Neuronal stem cell (in vitro differentiated cells): Measurements from ENCODE around the gene SMAD1.

ENCODE experiments used
- DNase-seq: peaks from one replicate; pipeline ENCODE4 v3.0.0-alpha.2; 2013; ENCODE audit warnings: low spot score
- H2AFZ ChIP-seq: one replicate; pipeline ENCODE4 v1.6.1; 2013; ENCODE audit warnings: mild to moderate bottlenecking, low read length, inconsistent platforms
- H2AK5ac ChIP-seq: 2 replicates; pipeline ENCODE4 v1.6.1; 2013; ENCODE audit warnings: low read depth, mild to moderate bottlenecking, inconsistent platforms, low read length, moderate library complexity, mixed read lengths
- H2BK120ac ChIP-seq: 2 replicates; pipeline ENCODE4 v1.6.1; 2013; ENCODE audit warnings: low read depth, mild to moderate bottlenecking, inconsistent platforms, low read length, moderate library complexity, mixed read lengths
- H2BK12ac ChIP-seq: one replicate; pipeline ENCODE4 v1.6.1; 2013; ENCODE audit warnings: low read length, inconsistent platforms
- H2BK15ac ChIP-seq: 2 replicates; pipeline ENCODE4 v1.6.1; 2013; ENCODE audit warnings: mild to moderate bottlenecking, low read length, inconsistent platforms, mixed read lengths
- H2BK5ac ChIP-seq: one replicate; pipeline ENCODE4 v1.6.1; 2013; ENCODE audit warnings: inconsistent platforms, mild to moderate bottlenecking, low read length, moderate library complexity
- H3K14ac ChIP-seq: one replicate; pipeline ENCODE4 v1.6.1; 2013; ENCODE audit warnings: low read length, inconsistent platforms
- H3K18ac ChIP-seq: 2 replicates; pipeline ENCODE4 v1.6.1; 2013; ENCODE audit warnings: low read length, inconsistent platforms
- H3K23ac ChIP-seq: 2 replicates; pipeline ENCODE4 v1.6.1; 2013; ENCODE audit warnings: low read depth, mild to moderate bottlenecking, mixed read lengths, low read length, inconsistent platforms; ENCODE audit not compliant: poor library complexity
- H3K27ac ChIP-seq: replicated peaks from 3 replicates; pipeline ENCODE4 v1.5.1; 2013; ENCODE audit warnings: low read length, inconsistent platforms
- H3K27me3 ChIP-seq, 3 experiments: 2 replicates each; pipeline ENCODE4 v1.6.1; 2013; ENCODE audit warnings: low read length in 3 of 3, mild to moderate bottlenecking in 2 of 3, inconsistent platforms in 1 of 3, low read depth in 1 of 3, mixed read lengths in 1 of 3, moderate library complexity in 1 of 3; ENCODE audit not compliant: control insufficient read depth in 3 of 3, insufficient read depth in 3 of 3
- H3K36me3 ChIP-seq, 2 donors: replicated peaks in 1 of 2; 2 replicates each; pipeline ENCODE4 v1.6.1; 2013; ENCODE audit warnings: low read length in 2 of 2; ENCODE audit not compliant: control insufficient read depth in 2 of 2, insufficient read depth in 2 of 2
- H3K4ac ChIP-seq: 2 replicates; pipeline ENCODE4 v1.6.1; 2013; ENCODE audit warnings: inconsistent platforms, mild to moderate bottlenecking, low read length, moderate library complexity
- H3K4me1 ChIP-seq, 2 donors: 1 replicate in 1 of 2; 2 replicates in 1 of 2; pipeline ENCODE4 v1.6.1; 2013; ENCODE audit warnings: low read length in 2 of 2, low read depth in 1 of 2; ENCODE audit not compliant: control insufficient read depth in 2 of 2, insufficient read depth in 1 of 2
- H3K4me2 ChIP-seq: one replicate; pipeline ENCODE4 v1.6.1; 2013; ENCODE audit warnings: mild to moderate bottlenecking, low read length, inconsistent platforms; ENCODE audit not compliant: insufficient read depth, poor library complexity, severe bottlenecking
- H3K4me3 ChIP-seq, 2 donors: 2 replicates each; pipeline ENCODE4 v1.5.1; 2013; ENCODE audit warnings: low read length in 2 of 2, mild to moderate bottlenecking in 2 of 2, inconsistent platforms in 1 of 2, moderate library complexity in 1 of 2
- H3K79me1 ChIP-seq: one replicate; pipeline ENCODE4 v1.6.1; 2013; ENCODE audit warnings: low read depth, mild to moderate bottlenecking, inconsistent platforms, low read length, moderate library complexity
- H3K9ac ChIP-seq: one replicate; pipeline ENCODE4 v1.6.1; 2013; ENCODE audit warnings: mild to moderate bottlenecking, low read depth, low read length, inconsistent platforms; ENCODE audit not compliant: poor library complexity
- H3K9me3 ChIP-seq, 2 donors: replicated peaks in 1 of 2; 2 replicates each; pipeline versions ENCODE3 to v1.6.1; 2013; ENCODE audit warnings: low read length in 2 of 2, mild to moderate bottlenecking in 2 of 2, inconsistent platforms in 1 of 2, low read depth in 1 of 2, mixed read lengths in 1 of 2, moderate library complexity in 1 of 2; ENCODE audit not compliant: control insufficient read depth in 2 of 2, insufficient read depth in 1 of 2
- H4K8ac ChIP-seq: one replicate; pipeline ENCODE4 v1.6.1; 2013; ENCODE audit warnings: low read depth, mild to moderate bottlenecking, inconsistent platforms, low read length, moderate library complexity
- H4K91ac ChIP-seq: one replicate; pipeline ENCODE4 v1.6.1; 2013; ENCODE audit warnings: low read length, low read depth, mild to moderate bottlenecking, inconsistent platforms; ENCODE audit not compliant: poor library complexity
- WGBS, 2 donors: extraction: QIAGEN DNeasy Blood & Tissue Kit; methylation state at CpG; one replicate each; pipeline ENCODE4 v1.1.7; 2013; ENCODE audit warnings: missing lambda C conversion rate in 2 of 2, mixed read lengths in 1 of 2; ENCODE audit not compliant: insufficient read length in 2 of 2, insufficient replicate concordance in 1 of 2; ENCODE audit errors: extremely low coverage in 2 of 2; 5-methylcytosine and 5-hydroxymethylcytosine counted together

The SMAD1 gene

GRCh38 chr4:145554691-145555090 is 73.0 kb downstream of the SMAD1 start:
- Histone ChIP-seq H3K27me3 (no peaks in the 10 kb centered on the region), H3K27ac (no peak overlapping the region)

DNA sequence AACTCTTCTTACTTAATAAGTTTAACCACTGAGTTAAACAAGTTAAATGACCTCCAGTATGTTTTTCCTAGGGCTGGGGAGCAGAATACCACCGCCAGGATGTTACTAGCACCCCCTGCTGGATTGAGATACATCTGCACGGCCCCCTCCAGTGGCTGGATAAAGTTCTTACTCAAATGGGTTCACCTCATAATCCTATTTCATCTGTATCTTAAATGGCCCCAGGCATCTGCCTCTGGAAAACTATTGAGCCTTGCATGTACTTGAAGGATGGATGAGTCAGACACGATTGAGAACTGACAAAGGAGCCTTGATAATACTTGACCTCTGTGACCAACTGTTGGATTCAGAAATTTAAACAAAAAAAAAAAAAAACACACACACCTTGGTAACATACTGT is 76.1 kb downstream of the SMAD1 start:
- H3K9me3 ChIP-seq: peaks cover 0 to 36% of the 10 kb centered on the region in 2 donors
- no peak overlapping the region for H2AK5ac ChIP-seq
- no peak overlapping the region for H3K27ac ChIP-seq
- no peak overlapping the region for H2AFZ ChIP-seq
- no peak overlapping the region for H3K9ac ChIP-seq
- H3K4me1 ChIP-seq: no peaks in the 10 kb centered on the region
- H3K23ac ChIP-seq: no peak overlapping the region
- no peak overlapping the region for H2BK5ac ChIP-seq
- WGBS, 2 donors: no CpG with 5 or more reads among the region's 3 CpGs
- H4K8ac ChIP-seq: no peak overlapping the region
- no peak overlapping the region for H4K91ac ChIP-seq
- H3K18ac ChIP-seq: no peak overlapping the region
- H2BK120ac ChIP-seq: no peak overlapping the region
- DNase-seq: peak; percentile 30
- H3K14ac ChIP-seq: no peak overlapping the region
- no peak overlapping the region for H3K4ac ChIP-seq
- no peak overlapping the region for H2BK12ac ChIP-seq
- no peak overlapping the region for H2BK15ac ChIP-seq
- no peak overlapping the region for H3K4me3 ChIP-seq
- no peaks in the 10 kb centered on the region for H3K27me3 ChIP-seq
- H3K36me3 ChIP-seq: peaks cover 11 to 86% of the 10 kb centered on the region in 2 donors
- H3K79me1 ChIP-seq: no peaks in the 10 kb centered on the region
- no peak overlapping the region for H3K4me2 ChIP-seq

More at GRCh38 chr4:145554691-145555090, 73.0 kb downstream of the SMAD1 start:
- Histone ChIP-seq H3K4me1 (no peaks in the 10 kb centered on the region), H3K9ac (no peak overlapping the region), H3K79me1 (no peaks in the 10 kb centered on the region), H3K18ac (no peak overlapping the region), H3K4ac (no peak overlapping the region), H2AFZ (no peak overlapping the region), H4K91ac (no peak overlapping the region), H2BK12ac (no peak overlapping the region), H2BK120ac (no peak overlapping the region), H2BK15ac (no peak overlapping the region), H2BK5ac (no peak overlapping the region), H3K4me2 (no peak overlapping the region), H3K14ac (no peak overlapping the region), H3K9me3 (peaks cover 0 to 38% of the 10 kb centered on the region in 2 donors), H4K8ac (no peak overlapping the region), H3K4me3 (no peak overlapping the region), H3K23ac (no peak overlapping the region), H2AK5ac (no peak overlapping the region), H3K36me3 (peaks cover 11 to 97% of the 10 kb centered on the region in 2 donors)
- no CpG with 5 or more reads among the region's 1 CpG for WGBS, 2 donors
- no peak for DNase-seq

DNA sequence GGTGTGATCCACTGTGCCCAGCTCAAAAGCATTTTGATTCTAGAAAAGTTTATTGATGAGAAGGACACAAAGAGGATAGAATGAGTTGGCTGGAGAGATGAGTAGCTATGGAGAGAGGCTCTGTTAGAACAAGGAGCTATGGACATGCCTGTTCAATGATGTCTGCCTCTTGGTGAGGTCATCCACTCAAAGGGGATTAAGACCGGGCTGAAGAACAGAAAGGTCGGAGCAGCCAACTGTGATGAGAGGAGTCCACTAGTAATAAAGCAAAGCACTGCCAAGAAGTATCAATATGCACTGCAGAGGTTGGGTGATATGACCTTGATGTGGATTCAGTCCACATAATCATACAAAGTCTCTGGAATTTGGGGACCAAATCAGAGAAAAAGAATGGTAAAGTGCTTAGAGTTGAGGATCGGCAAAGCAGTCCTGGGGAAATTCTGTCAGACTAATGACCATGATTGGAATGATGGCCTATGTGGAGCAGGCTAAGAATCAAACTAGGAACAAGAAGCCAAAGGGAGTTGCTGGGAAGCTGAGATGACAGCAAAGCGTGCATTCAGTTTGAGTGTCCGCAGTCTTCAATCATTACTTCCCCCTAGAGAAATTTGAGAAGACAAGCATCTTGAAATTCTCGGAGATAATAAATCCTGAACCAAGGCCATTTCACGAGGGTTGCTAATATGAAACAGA is 81.8 kb downstream of the SMAD1 start:
- Histone ChIP-seq H2BK120ac (no peak overlapping the region), H3K27me3 (no peaks in the 10 kb centered on the region), H3K4me1 (no peaks in the 10 kb centered on the region), H3K9me3 (peaks cover 3 to 36% of the 10 kb centered on the region in 2 donors), H3K4ac (no peak overlapping the region), H3K27ac (no peak overlapping the region), H4K8ac (no peak overlapping the region), H3K14ac (no peak overlapping the region), H2AK5ac (no peak overlapping the region), H3K4me3 (no peak overlapping the region), H3K18ac (no peak overlapping the region), H3K36me3 (peaks cover 2 to 30% of the 10 kb centered on the region in 2 donors), H2AFZ (no peak overlapping the region), H4K91ac (no peak overlapping the region), H3K9ac (no peak overlapping the region), H3K4me2 (no peak overlapping the region), H2BK5ac (no peak overlapping the region), H2BK15ac (no peak overlapping the region), H3K23ac (no peak overlapping the region), H2BK12ac (no peak overlapping the region), H3K79me1 (no peaks in the 10 kb centered on the region)
- no peak for DNase-seq
- no CpG with 5 or more reads among the region's 7 CpGs for WGBS, 2 donors

- H3K4me2 ChIP-seq: no peak overlapping the region
- WGBS, 2 donors: no CpG with 5 or more reads among the region's 2 CpGs
- H3K27me3 ChIP-seq: no peaks in the 10 kb centered on the region
- no peak overlapping the region for H2BK5ac ChIP-seq
- no peak for DNase-seq
- H3K9me3 ChIP-seq: peaks cover 3 to 25% of the 10 kb centered on the region in 2 donors
- no peak overlapping the region for H3K4me3 ChIP-seq
- H3K27ac ChIP-seq: no peak overlapping the region
- H2BK12ac ChIP-seq: no peak overlapping the region
- H3K18ac ChIP-seq: no peak overlapping the region
- peaks cover 0 to 19% of the 10 kb centered on the region in 2 donors for H3K36me3 ChIP-seq
- no peak overlapping the region for H3K23ac ChIP-seq
- no peak overlapping the region for H2AK5ac ChIP-seq
- H3K79me1 ChIP-seq: no peaks in the 10 kb centered on the region
- H4K91ac ChIP-seq: no peak overlapping the region
- H2AFZ ChIP-seq: no peak overlapping the region
- no peaks in the 10 kb centered on the region for H3K4me1 ChIP-seq
- H3K9ac ChIP-seq: no peak overlapping the region
- H3K14ac ChIP-seq: no peak overlapping the region
- H3K4ac ChIP-seq: no peak overlapping the region
- no peak overlapping the region for H4K8ac ChIP-seq
- H2BK120ac ChIP-seq: no peak overlapping the region
- no peak overlapping the region for H2BK15ac ChIP-seq
These were observed 82.9 kb downstream of the SMAD1 start for GRCh38 chr4:145564540-145564939.
